Dendritic cell treated with granulocyte-macrophage colony-stimulating factor and Interleukin-4, amounts not matched to agents 40 ng/mL and 50 ng/mL, for 4 days (primary cell): ENCODE results near the gene NOCT.
"Not testable (repeated sequence)": the region's sequence is repeated elsewhere in the genome, so short reads cannot be mapped to it uniquely, and the experiment has no call there.

Source experiments
- H3K27ac Mint-ChIP-seq: one replicate; pipeline ENCODE4 v1.8.0; 2022; ENCODE audit warnings: mild to moderate bottlenecking, mixed read lengths
- H3K27me3 Mint-ChIP-seq: one replicate; pipeline ENCODE4 v1.8.0; 2022; ENCODE audit warnings: mild to moderate bottlenecking, mixed read lengths
- H3K36me3 Mint-ChIP-seq: one replicate; pipeline ENCODE4 v1.8.0; 2022; ENCODE audit warnings: low read depth, mixed read lengths
- H3K4me1 Mint-ChIP-seq: one replicate; pipeline ENCODE4 v1.8.0; 2022; ENCODE audit warnings: low read depth, mixed read lengths
- H3K4me3 Mint-ChIP-seq: one replicate; pipeline ENCODE4 v1.8.0; 2022; ENCODE audit warnings: mild to moderate bottlenecking, moderate library complexity, mixed read lengths
- H3K9me3 Mint-ChIP-seq: one replicate; pipeline ENCODE4 v1.8.0; 2022; ENCODE audit warnings: mixed read lengths
- intact Hi-C: fragments of 100-400 bp; cut with micrococcal nuclease; formaldehyde crosslinking; loops from one replicate; pipeline ENCODE4 v1.15.0; 2022

Gene NOCT

DNA sequence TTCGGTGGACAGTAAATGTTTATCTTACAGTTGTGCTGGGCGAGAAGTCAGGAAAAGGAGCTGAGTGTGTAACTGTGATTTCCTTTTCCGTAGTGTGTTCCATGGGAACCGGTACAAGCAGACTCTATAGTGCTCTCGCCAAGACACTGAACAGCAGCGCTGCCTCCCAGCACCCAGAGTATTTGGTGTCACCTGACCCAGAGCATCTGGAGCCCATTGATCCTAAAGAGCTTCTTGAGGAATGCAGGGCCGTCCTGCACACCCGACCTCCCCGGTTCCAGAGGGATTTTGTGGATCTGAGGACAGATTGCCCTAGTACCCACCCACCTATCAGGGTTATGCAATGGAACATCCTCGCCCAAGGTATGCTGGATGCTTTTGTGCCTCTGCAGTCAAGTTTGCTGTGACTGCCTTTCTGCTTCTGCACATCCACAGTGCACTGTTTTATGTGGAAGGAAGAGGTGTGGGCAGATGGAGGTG, 27.4 kb downstream of the NOCT start:
- Mint-ChIP-seq H3K4me3 (no peak overlapping the region), H3K27ac (no peak overlapping the region), H3K27me3 (no peaks in the 10 kb centered on the region), H3K36me3 (peaks cover 72% of the 10 kb centered on the region), H3K9me3 (no peaks in the 10 kb centered on the region), H3K4me1 (no peaks in the 10 kb centered on the region)
- intact Hi-C loops = loop anchor here (5.0 kb wide), 1 partner anchor 34 kb away; no protein-coding TSS in a partner anchor

DNA sequence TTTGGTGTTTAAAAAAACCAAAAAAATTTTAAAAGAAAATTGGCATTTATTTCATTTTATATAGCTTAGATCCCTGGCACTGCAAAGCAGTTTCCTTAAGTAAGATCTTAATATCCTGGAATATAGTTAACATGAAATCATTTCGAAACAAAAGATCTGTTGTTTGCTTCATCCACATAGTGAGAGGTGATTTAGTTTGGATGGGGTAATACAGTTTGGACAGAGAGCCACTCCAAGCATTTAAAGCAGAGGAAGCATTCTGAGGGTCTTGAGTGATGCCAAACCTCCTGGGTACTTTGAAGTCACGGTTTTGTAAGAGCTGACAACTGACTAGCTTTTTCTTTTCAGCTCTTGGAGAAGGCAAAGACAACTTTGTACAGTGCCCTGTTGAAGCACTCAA, 28.7 kb downstream of the NOCT start:
- no peaks in the 10 kb centered on the region for H3K9me3 Mint-ChIP-seq
- H3K4me3 Mint-ChIP-seq = no peak overlapping the region
- H3K27me3 Mint-ChIP-seq = no peaks in the 10 kb centered on the region
- H3K4me1 Mint-ChIP-seq = peaks cover 7% of the 10 kb centered on the region
- no peak overlapping the region for H3K27ac Mint-ChIP-seq
- H3K36me3 Mint-ChIP-seq = peaks cover 79% of the 10 kb centered on the region
- intact Hi-C loops = loop anchor here (5.0 kb wide), 1 partner anchor 33 kb away; no protein-coding TSS in a partner anchor

DNA sequence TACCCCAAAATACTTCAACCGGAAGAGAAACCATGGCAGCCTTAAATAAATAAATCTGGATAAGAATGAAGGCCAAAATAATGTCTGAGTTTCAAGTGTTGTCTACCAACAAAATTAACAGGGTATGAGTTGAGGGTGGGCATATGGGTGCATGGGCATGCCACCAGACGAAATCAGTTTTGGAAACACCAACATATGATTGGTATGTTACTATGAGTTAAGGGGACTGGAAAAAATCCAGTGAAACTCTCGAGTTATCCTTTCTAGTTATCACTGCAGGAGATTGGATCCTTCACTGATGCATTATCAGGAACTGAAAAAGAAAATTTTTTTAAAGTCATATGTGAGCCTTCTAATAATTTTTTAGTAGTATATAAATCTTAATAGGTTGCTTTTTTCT, 32.4 kb downstream of the NOCT start:
- Mint-ChIP-seq H3K4me3 (no peak overlapping the region), H3K27me3 (no peaks in the 10 kb centered on the region), H3K9me3 (no peaks in the 10 kb centered on the region), H3K27ac (no peak overlapping the region), H3K4me1 (peaks cover 7% of the 10 kb centered on the region), H3K36me3 (peaks cover 84% of the 10 kb centered on the region)
- intact Hi-C loops = no loop called here

DNA sequence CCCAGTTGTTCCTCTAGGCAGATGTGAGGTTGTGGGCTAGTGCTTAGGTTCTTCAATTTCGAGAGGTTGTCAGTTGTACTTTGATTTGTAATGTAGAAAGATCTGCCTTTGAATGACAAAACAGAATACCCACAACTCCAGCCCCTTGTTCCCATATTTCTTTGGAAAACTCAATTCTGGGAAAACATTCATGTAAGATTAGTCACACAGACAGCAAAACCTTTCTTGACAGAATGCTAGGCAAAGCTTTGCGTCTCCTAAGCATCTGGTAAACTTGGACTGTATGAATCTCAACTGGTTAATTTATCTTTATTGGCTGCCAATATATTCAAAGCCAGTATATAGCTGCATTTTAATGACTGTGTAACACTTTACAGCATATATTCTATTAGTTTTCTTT, 34.9 kb downstream of the NOCT start:
- Mint-ChIP-seq H3K4me3 (no peak overlapping the region), H3K4me1 (peaks cover 13% of the 10 kb centered on the region), H3K36me3 (peaks cover 87% of the 10 kb centered on the region), H3K27me3 (no peaks in the 10 kb centered on the region), H3K9me3 (no peaks in the 10 kb centered on the region), H3K27ac (no peak overlapping the region)
- intact Hi-C loops = no loop called here

DNA sequence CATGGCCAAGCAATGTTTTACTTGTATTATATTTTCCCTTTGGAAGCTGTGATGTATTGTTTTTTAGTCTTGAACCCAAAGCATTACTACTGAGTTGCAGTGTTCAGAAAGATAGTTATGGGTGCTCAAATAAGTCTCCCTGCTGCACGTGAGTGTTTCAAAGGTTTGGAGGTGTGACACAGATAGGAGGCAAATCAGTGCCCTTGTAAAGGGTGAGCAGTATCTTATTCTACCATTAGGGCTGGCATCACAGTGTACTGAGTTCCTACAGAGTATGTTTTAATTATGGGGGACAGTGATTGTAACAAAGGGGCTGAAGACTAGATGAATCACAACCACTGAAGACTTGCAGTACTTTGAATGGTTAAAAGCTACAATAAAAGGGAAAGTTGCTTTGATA, 38.3 kb downstream of the NOCT start:
- H3K27me3 Mint-ChIP-seq = no peaks in the 10 kb centered on the region
- H3K4me1 Mint-ChIP-seq = peaks cover 11% of the 10 kb centered on the region
- H3K4me3 Mint-ChIP-seq = no peak overlapping the region
- no peak overlapping the region for H3K27ac Mint-ChIP-seq
- peaks cover 84% of the 10 kb centered on the region for H3K36me3 Mint-ChIP-seq
- no peaks in the 10 kb centered on the region for H3K9me3 Mint-ChIP-seq
- intact Hi-C loops = no loop called here

DNA sequence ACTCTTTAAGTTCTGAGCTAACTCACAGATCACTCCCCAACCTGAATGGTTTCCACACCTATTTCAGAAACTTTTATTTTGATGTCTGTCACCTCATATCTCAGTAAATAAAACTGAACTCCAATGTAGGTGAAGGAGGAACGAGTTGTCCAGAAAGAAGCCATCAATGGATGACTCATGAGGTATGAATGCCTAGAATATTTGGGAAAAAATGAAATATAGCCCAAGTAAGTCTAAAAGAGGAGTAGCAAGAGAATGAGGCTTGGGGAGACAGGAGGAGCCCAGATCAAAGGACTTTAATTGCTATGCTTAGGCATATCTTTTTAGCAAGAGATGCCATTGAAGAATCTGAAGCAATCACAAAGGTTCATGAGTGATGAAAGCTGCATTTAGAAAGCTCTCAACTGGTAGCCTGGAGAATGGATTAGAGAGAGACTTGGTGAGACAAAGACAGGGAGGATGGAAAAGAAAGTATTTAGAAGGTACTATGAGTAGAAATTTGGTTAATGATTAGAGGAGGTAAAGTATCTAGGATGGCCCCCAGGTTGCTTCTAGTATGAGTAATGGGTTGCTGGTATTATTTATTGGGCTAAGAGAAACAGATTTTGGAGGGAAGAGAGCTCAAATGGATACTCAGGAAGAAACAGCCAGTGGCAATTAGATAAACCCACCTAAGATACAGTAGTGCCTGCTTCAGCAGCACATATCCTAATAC, 39.4 kb downstream of the NOCT start:
- Mint-ChIP-seq H3K4me1 (peaks cover 11% of the 10 kb centered on the region), H3K36me3 (peaks cover 84% of the 10 kb centered on the region), H3K27ac (peak overlapping the region; percentile 1), H3K9me3 (no peaks in the 10 kb centered on the region), H3K4me3 (no peak overlapping the region), H3K27me3 (no peaks in the 10 kb centered on the region)
- intact Hi-C loops = no loop called here

DNA sequence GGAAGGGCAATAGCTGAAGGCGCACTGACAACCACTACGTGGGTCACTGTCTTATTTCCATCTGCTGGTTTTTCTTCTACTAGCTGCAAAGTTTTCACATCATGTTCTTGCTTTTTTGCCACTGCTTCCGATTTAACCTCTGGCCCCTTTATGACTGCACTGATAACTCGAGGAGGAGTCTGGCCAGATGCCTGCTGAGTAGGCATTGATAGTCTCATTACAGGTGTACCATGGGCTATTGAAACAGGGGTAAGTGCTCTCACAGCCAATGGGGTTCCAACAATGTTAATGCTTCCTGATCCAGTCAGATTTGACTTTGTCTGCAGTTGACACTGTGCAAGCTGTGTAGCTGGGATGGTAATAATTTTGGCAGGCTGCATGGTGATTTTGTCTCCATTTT, 43.4 kb downstream of the NOCT start:
- H3K27me3 Mint-ChIP-seq, H3K9me3 Mint-ChIP-seq, H3K4me3 Mint-ChIP-seq, H3K27ac Mint-ChIP-seq, intact Hi-C loops: not testable (repeated sequence)
- peaks cover 87% of the 10 kb centered on the region for H3K36me3 Mint-ChIP-seq
- H3K4me1 Mint-ChIP-seq = peaks cover 11% of the 10 kb centered on the region

DNA sequence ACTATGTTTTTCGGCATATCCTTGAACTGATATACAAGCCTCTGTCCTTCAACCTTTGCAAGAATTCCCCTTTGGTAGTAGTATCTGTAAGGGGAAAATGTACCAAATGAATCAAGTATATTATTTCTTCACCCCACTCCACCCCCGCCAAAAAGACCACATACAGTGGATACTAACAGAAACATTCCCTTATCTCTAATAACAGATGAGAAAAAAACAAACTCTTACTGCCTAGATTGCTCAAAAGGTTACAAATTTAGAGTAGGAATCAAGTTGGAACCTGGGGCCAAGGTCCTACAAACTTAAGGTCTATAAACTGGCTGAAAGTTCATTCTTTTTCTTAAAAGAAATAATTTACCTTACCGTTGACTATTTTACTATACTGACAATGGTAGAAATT, 45.0 kb downstream of the NOCT start:
- peaks cover 5% of the 10 kb centered on the region for H3K4me1 Mint-ChIP-seq
- no peak overlapping the region for H3K4me3 Mint-ChIP-seq
- H3K27ac Mint-ChIP-seq = no peak overlapping the region
- intact Hi-C loops = no loop called here
- no peaks in the 10 kb centered on the region for H3K27me3 Mint-ChIP-seq
- no peaks in the 10 kb centered on the region for H3K9me3 Mint-ChIP-seq
- peaks cover 87% of the 10 kb centered on the region for H3K36me3 Mint-ChIP-seq

DNA sequence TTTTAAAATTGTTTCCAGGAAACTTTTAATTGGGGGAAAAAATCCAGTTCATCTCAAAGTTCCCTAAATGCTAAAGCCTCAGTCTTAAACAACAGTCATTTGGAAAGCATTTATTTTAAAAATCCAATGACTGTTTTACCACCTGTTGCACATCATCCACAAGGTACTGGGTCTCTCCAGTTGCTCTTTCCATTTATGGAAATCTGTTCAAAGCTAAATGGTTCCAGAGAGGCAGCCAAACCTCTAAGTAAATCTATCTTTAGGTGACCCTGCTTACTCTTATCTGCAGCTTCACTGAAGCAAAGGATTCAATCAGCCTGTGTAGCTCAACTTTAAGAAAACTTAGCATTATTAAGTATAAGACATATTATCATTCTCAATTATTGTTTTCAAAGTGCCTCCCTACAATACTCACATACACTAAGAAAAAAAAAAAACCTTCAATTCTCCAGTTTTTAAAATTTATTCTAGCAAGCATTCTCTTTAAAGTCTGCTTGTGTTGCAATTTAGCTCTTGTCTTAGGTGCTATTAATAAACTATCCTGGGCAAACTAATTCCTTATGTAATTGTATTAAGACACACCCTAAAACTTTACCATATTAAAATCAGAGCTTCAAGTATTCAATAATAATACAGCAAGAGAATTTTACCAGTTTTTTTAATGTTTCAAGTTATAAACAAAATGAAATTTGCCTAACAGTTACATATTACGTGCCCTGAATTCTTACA, 60.6 kb downstream of the NOCT start:
- Mint-ChIP-seq H3K27me3 (no peaks in the 10 kb centered on the region), H3K36me3 (peaks cover 28% of the 10 kb centered on the region), H3K27ac (no peak overlapping the region), H3K4me1 (peaks cover 8% of the 10 kb centered on the region), H3K9me3 (no peaks in the 10 kb centered on the region), H3K4me3 (no peak overlapping the region)
- intact Hi-C loops = loop anchor here (5.0 kb wide), 1 partner anchor 34 kb away; no protein-coding TSS in a partner anchor

DNA sequence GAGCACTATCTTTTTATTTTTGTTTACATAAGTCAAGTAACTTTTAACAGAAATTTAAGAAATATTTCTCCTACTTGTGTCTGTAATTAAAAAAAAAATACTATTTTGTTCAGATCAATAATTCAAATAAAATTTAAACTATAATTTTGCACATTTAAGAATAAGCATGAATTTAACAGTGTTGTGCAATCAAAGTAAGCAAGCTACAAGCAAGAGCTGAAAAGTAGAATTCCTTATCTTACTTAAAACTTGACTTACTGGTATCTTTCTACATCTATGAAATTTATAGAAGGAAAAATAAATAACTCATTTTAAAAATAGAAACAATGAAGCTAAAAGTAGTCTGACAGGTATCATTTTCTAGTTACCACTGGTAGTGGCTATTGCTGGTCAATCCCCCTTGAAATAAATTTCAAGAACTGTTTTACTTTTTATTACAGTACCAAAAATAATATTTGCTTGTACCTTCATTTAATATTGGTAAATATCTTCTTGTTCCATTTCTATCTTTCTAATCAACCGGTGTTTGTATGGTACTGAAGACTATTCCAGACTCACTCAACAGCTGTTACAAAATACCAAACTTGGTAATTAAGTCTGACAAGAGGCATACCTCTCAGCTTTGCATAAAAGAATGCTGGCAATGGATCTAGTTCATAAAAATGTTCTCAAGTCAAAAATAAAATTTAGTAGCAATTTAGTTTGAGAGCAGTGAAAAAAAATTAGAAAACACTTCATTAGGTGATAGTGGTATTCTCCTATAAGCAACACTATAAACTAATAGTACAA, 62.2 kb downstream of the NOCT start:
- Mint-ChIP-seq H3K36me3 (peaks cover 20% of the 10 kb centered on the region), H3K4me1 (peaks cover 18% of the 10 kb centered on the region), H3K27me3 (no peaks in the 10 kb centered on the region), H3K27ac (no peak overlapping the region), H3K9me3 (no peaks in the 10 kb centered on the region), H3K4me3 (no peak overlapping the region)
- intact Hi-C loops = loop anchor here (5.0 kb wide), 1 partner anchor 35 kb away; no protein-coding TSS in a partner anchor

DNA sequence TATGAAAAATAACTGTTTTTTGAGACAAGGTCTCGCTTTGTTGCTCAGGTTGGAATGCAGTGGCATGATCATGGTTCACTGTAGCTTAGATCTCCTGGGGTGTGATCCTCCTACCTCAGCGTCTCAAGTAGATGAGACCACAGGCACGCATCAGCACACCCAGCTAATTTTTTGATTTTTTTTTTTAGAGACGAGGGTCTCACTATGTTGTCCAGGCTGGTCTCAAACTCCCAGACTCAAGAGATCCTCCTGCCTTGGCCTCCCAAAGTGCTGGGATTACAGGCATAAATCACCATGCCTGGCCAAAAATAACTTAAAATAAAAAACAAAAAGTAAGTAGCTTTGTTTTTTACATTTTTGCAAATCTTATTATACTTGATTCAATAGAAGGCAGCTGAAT, 63.3 kb downstream of the NOCT start:
- H3K36me3 Mint-ChIP-seq = peaks cover 24% of the 10 kb centered on the region
- intact Hi-C loops = loop anchor here (5.0 kb wide), 1 partner anchor 37 kb away; no protein-coding TSS in a partner anchor
- H3K4me1 Mint-ChIP-seq = peaks cover 20% of the 10 kb centered on the region
- H3K9me3 Mint-ChIP-seq = no peaks in the 10 kb centered on the region
- H3K4me3 Mint-ChIP-seq = no peak overlapping the region
- no peaks in the 10 kb centered on the region for H3K27me3 Mint-ChIP-seq
- H3K27ac Mint-ChIP-seq = no peak overlapping the region

DNA sequence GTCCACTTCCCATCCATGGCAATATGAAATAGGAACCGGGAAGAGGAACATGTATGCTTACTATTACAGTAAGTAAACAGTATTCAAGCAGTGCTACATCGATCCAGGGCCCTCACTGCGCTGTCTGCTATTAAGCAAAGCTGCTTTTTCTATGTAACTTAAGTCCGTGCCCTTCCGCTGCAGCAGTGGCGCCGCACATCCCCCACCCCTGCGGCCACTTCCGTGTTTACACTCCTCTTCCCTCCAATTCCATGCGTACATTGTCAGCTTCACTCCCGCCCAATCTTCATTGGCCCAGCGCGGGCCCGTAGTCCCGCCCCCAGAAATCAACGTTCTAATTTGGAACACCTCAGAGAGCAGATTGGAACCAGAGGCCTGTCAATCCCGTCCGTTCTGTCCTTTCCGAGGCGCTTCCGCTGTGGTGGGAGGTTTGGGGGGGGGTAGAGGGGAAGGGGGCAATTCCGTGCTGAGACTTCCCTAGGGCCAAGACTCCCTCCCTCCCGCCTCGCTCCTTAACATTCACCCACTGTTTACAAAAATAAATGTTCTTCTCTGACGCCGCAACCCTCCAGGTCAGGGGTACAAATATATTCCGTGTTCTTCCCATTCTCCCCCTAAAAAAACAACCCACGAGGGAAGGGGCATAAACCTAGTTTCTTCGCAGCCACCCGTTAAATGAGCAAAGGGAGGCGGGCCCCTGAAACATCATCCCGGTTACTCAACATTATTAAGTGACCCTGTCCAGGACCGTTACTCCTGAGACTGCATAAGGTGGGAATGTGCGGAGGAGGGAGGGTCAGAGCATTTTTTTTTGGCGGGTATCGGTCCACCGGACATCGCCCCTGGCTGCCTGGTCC, 67.4 kb downstream of the NOCT start:
- Mint-ChIP-seq H3K36me3 (peaks cover 21% of the 10 kb centered on the region), H3K9me3 (no peaks in the 10 kb centered on the region), H3K4me3 (peak overlapping the region; percentile 100), H3K4me1 (peaks cover 16% of the 10 kb centered on the region), H3K27me3 (no peaks in the 10 kb centered on the region), H3K27ac (peak overlapping the region; percentile 100)
- intact Hi-C loops = loop anchor here (1.0 to 5.0 kb wide), 3 partner anchors 68 to 219 kb away; partner anchors contain the start of genes ELF2, NAA15, NDUFC1 and NOCT

DNA sequence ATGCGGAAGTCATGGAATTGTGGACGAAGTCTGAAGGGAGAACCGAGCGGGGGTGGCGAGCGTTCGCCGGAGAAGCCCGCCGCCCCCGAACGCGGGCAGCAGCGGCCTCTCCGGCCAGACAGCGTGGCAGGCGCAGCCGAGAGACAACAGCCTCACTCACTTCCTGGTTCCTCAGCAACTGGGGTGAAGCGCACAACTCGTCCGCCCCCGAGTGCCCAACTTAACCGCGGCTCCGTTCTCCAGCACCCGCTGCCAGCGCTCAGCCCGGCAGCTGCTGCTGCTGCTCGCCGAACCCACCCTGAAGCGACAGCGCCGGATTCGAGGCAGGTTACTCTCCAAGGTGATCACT, 68.0 kb downstream of the NOCT start:
- no peaks in the 10 kb centered on the region for H3K27me3 Mint-ChIP-seq
- H3K9me3 Mint-ChIP-seq = no peaks in the 10 kb centered on the region
- intact Hi-C loops = loop anchor here (5.0 kb wide), 2 partner anchors 94 to 219 kb away; partner anchors contain the start of genes ELF2, NAA15 and NDUFC1
- peaks cover 21% of the 10 kb centered on the region for H3K36me3 Mint-ChIP-seq
- peak overlapping the region; percentile 100 for H3K27ac Mint-ChIP-seq
- H3K4me1 Mint-ChIP-seq = peaks cover 16% of the 10 kb centered on the region
- peak overlapping the region; percentile 100 for H3K4me3 Mint-ChIP-seq
